Choroid plexus epithelial cell (primary cell): Measurements from ENCODE around the gene EWSR1.

Experiments used
- DNase-seq: peaks from one replicate; pipeline ENCODE4 v3.0.0-alpha.2; 2010; ENCODE audit warnings: low read depth
- H3K4me3 ChIP-seq: 2 replicates; pipeline ENCODE4 v1.5.1; 2011; ENCODE audit warnings: low read depth, mild to moderate bottlenecking, control low read depth, low read length, moderate library complexity
- TF ChIP-seq, protein P1 (sequence below): conservative IDR thresholded peaks from 2 replicates; pipeline ENCODE4 v1.5.1; 2011; ENCODE audit warnings: low read depth, mild to moderate bottlenecking, control low read depth, inconsistent platforms, low read length, moderate library complexity

Gene EWSR1

DNA sequence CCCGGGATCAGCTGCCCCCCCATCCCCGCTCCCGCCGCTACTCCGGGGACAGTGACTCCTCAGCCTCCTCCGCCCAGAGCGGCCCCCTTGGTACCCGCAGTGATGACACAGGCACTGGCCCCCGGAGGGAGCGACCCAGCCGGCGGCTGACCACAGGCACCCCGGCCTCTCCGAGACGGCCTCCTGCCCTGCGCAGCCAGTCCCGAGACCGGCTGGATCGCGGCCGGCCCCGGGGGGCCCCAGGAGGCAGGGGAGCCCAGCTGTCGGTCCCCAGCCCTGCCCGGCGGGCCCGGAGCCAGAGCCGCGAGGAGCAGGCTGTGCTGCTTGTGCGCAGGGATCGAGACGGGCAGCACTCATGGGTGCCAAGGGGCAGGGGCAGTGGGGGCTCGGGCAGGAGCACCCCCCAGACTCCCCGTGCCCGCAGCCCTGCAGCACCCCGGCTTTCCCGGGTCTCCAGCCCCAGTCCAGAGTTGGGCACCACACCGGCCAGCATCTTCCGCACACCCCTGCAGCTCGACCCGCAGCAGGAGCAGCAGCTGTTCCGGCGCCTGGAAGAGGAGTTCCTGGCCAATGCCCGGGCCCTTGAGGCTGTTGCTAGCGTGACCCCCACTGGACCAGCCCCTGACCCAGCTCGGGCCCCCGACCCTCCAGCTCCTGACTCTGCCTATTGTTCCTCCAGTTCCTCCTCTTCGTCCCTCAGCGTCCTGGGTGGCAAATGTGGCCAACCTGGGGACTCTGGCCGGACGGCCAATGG lies 43.6 kb downstream of the EWSR1 start:
- DNase-seq: no peak
- TF ChIP-seq, protein P1, sequence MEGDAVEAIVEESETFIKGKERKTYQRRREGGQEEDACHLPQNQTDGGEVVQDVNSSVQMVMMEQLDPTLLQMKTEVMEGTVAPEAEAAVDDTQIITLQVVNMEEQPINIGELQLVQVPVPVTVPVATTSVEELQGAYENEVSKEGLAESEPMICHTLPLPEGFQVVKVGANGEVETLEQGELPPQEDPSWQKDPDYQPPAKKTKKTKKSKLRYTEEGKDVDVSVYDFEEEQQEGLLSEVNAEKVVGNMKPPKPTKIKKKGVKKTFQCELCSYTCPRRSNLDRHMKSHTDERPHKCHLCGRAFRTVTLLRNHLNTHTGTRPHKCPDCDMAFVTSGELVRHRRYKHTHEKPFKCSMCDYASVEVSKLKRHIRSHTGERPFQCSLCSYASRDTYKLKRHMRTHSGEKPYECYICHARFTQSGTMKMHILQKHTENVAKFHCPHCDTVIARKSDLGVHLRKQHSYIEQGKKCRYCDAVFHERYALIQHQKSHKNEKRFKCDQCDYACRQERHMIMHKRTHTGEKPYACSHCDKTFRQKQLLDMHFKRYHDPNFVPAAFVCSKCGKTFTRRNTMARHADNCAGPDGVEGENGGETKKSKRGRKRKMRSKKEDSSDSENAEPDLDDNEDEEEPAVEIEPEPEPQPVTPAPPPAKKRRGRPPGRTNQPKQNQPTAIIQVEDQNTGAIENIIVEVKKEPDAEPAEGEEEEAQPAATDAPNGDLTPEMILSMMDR: no peak
- no peak overlapping the region for H3K4me3 ChIP-seq

DNA sequence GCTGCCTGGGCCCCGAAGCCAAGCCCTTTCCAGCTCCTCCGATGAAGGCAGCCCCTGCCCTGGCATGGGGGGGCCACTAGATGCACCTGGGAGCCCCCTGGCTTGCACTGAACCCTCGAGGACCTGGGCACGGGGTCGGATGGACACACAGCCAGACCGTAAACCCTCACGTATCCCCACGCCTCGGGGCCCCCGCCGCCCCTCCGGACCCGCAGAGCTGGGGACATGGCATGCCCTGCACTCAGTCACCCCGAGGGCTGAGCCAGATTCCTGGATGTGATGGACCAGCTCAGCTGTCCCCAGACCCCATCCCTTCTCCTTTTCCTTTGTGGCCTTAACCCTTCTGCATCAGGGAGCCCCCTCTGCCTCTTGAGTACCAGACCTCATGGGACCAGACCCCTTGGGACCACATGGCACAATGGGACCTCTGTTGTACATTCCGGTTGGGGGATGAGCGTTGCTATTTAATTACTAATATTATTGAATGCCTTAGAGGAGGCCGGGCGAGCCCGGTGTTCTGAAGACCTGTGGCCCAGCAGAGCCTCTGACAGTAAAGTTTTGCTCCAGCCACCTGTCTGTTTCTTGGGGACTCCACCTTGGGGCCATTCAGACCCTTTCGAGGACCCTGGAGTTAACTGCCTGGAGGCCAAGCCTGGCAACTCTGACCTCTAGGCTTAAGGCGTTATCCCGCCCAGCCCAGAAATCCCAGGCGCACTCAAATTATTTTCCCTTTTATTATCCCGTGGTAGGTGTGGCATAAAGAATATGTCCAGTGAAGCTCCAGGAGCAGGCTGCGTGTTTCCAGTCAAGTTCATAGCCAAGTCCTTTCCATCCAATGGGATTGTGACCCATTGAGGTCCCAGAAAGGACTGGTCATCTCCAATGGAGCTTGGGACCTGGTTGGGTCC lies 44.4 kb downstream of the EWSR1 start:
- TF ChIP-seq, protein P1: no peak

DNA sequence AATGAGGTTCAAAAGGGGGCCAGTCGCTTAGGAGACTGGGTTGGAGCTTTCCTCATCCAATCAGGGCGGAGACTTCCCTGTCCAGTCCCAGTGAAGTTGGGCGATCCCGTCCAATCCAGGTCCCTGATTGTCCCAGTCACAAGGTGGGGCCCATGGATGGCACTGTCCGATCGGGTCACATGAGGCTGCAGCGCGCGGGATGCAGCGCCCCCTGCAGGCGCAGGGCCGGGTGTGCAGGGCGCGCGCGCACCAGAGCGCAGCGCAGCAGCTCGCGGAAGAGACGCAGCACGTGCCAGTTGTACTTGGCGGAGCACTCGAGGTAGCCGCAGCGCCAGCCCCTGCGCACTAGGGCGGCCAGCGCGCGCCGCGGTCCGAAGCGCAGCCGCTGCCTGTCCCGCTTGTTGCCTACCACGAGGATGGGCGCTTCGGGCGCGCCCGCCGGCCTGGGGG lies 45.1 kb downstream of the EWSR1 start:
- DNase-seq: peak; percentile 68
- TF ChIP-seq, protein P1: peak; percentile 62

More for the DNA sequence above, 44.4 kb downstream of the EWSR1 start:
- DNase-seq: no peak
- H3K4me3 ChIP-seq: no peak overlapping the region

DNA sequence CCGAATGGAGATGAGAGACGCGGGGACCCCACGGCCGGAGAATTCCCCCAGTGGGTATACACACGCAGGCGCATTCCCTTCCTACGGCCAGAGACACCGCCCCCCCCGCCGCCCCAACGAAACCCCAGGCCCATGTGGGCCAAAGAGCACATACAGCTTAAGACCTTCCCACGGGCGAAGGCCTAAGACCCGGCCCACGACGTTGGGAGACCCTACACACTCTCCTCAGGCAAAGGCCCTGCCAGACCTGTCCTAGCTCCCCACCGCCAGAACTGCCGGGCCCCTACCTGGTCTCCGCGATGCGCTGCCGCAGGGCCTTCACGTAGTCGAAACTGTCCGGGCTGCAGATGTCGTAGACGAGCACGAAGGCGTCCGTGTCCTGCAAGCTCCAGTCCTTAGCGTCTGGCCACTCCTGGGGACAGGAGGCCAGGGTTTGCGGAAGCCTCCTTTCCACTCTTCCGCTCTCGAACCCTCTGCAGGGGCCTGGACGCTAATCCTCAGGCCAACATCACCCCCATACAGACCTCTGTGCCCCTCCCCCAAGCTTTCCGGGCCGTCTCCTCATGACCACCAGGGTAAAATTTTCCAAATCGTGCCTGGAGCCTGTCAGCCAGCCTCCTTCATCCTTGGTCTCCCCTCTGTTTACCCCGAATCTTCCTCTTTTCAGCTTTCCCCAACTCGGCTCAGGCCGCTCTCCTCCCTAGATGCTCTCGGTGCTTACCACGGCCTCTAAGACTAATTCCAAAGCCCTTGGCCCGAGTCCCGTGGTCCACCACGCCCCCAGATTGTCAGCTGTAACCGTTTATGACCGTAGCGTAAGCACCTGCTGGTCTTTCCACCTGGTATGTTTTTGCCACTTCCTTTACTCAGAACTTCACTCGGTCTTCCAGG lies 45.8 kb downstream of the EWSR1 start:
- no peak for DNase-seq
- TF ChIP-seq, protein P1: no peak
- H3K4me3 ChIP-seq: no peak overlapping the region

More for the DNA sequence above, 45.1 kb downstream of the EWSR1 start:
- H3K4me3 ChIP-seq: no peak overlapping the region

GRCh38 chr22:29314537-29315285 lies 46.6 kb downstream of the EWSR1 start:
- peak overlapping the region; percentile 26 for H3K4me3 ChIP-seq
- TF ChIP-seq, protein P1: no peak
- DNase-seq: no peak
